Endodermal cell (in vitro differentiated cells): ENCODE measurements around the gene ROS1. TPM values are rescaled to one million over a fixed set of nuclear protein-coding genes. Genes with fewer than 3 reads are reported as not detected.

Experiments used
- DNase-seq: peaks from one replicate; pipeline ENCODE4 v3.0.0-alpha.2; 2017
- H3K27ac ChIP-seq: 2 replicates; pipeline ENCODE4 v1.5.1; 2013; ENCODE audit warnings: mild to moderate bottlenecking, low read depth, low read length, moderate library complexity
- H3K27me3 ChIP-seq: 2 replicates; pipeline ENCODE4 v1.6.1; 2013; ENCODE audit warnings: mild to moderate bottlenecking, low read length, moderate library complexity; ENCODE audit not compliant: insufficient read depth, control insufficient read depth, poor library complexity, severe bottlenecking
- H3K36me3 ChIP-seq: 2 replicates; pipeline ENCODE4 v1.7.0; 2013; ENCODE audit warnings: mild to moderate bottlenecking, low read length, moderate library complexity; ENCODE audit not compliant: control insufficient read depth, insufficient read depth
- H3K4me1 ChIP-seq: one replicate; pipeline ENCODE4 v1.7.0; 2013; ENCODE audit warnings: low read length; ENCODE audit not compliant: control insufficient read depth, insufficient read depth
- H3K4me3 ChIP-seq: 2 replicates; pipeline ENCODE4 v1.5.1; 2013; ENCODE audit warnings: mild to moderate bottlenecking, low read length, moderate library complexity
- H3K9ac ChIP-seq: 2 replicates; pipeline ENCODE4 v1.6.1; 2013; ENCODE audit warnings: mild to moderate bottlenecking, low read length, moderate library complexity; ENCODE audit not compliant: poor library complexity, severe bottlenecking; ENCODE audit errors: extremely low read depth
- H3K9me3 ChIP-seq: 2 replicates; pipeline ENCODE4 v1.6.1; 2013; ENCODE audit warnings: mild to moderate bottlenecking, low read length, moderate library complexity; ENCODE audit not compliant: control insufficient read depth
- H3K27ac Mint-ChIP-seq: 2 replicates; pipeline ENCODE4 v1.8.0; 2020; ENCODE audit warnings: mixed read lengths
- H3K27me3 Mint-ChIP-seq: 2 replicates; pipeline ENCODE4 v1.8.0; 2021; ENCODE audit warnings: mild to moderate bottlenecking, mixed read lengths; ENCODE audit not compliant: insufficient read depth
- H3K36me3 Mint-ChIP-seq: 2 replicates; pipeline ENCODE4 v1.8.0; 2020; ENCODE audit warnings: low read depth, mixed read lengths
- H3K4me1 Mint-ChIP-seq: 2 replicates; pipeline ENCODE4 v1.8.0; 2020; ENCODE audit warnings: mixed read lengths
- H3K4me3 Mint-ChIP-seq: 2 replicates; pipeline ENCODE4 v1.8.0; 2020; ENCODE audit warnings: mild to moderate bottlenecking, moderate library complexity, mixed read lengths
- H3K9me3 Mint-ChIP-seq: 2 replicates; pipeline ENCODE4 v1.8.0; 2020; ENCODE audit warnings: mild to moderate bottlenecking, mixed read lengths
- WGBS, 2 experiments: methylation state at CpG; one replicate each; pipeline versions ENCODE4 v1.1.5 to v1.1.7; 2013; ENCODE audit warnings: missing lambda C conversion rate in 2 of 2, mixed read lengths in 1 of 2; ENCODE audit not compliant: insufficient coverage in 1 of 2, insufficient read length in 1 of 2; 5-methylcytosine and 5-hydroxymethylcytosine counted together
- total RNA-seq, 2 donors: library from RNA; stranded (reverse); fragmentation: NEBNext Ultra II Directional in 1 of 2; extraction: Animal tissue kit (Norgen Biotek cat#: 25700) in 1 of 2; gene quantifications; 2 replicates in 1 of 2; 3 replicates in 1 of 2; pipeline ENCODE4 v1.2.1, GENCODE V29; 2021
- TF ChIP-seq, protein P1 (sequence below): fragments of 200-600 bp; sonication (generic); conservative IDR thresholded peaks from 2 replicates; pipeline ENCODE4 v1.5.0; 2021; ENCODE audit warnings: antibody characterized with exemption, mild to moderate bottlenecking

Gene ROS1
- total RNA-seq, 2 donors from 2014 or later = not detected

GRCh38 chr6:117409420-117409819, 16.3 kb downstream of the ROS1 start:
- Histone ChIP-seq H3K36me3 (no peaks in the 10 kb centered on the region), H3K4me1 (no peaks in the 10 kb centered on the region), H3K9ac (no peak overlapping the region), H3K9me3 (no peaks in the 10 kb centered on the region), H3K4me3 (no peak overlapping the region), H3K27ac (no peak overlapping the region), H3K27me3 (no peaks in the 10 kb centered on the region)
- no peak for DNase-seq
- Mint-ChIP-seq H3K27me3 (no peaks in the 10 kb centered on the region), H3K4me1 (no peaks in the 10 kb centered on the region), H3K27ac (no peak overlapping the region), H3K36me3 (no peaks in the 10 kb centered on the region), H3K4me3 (no peak overlapping the region), H3K9me3 (no peaks in the 10 kb centered on the region)
- TF ChIP-seq, protein P1, sequence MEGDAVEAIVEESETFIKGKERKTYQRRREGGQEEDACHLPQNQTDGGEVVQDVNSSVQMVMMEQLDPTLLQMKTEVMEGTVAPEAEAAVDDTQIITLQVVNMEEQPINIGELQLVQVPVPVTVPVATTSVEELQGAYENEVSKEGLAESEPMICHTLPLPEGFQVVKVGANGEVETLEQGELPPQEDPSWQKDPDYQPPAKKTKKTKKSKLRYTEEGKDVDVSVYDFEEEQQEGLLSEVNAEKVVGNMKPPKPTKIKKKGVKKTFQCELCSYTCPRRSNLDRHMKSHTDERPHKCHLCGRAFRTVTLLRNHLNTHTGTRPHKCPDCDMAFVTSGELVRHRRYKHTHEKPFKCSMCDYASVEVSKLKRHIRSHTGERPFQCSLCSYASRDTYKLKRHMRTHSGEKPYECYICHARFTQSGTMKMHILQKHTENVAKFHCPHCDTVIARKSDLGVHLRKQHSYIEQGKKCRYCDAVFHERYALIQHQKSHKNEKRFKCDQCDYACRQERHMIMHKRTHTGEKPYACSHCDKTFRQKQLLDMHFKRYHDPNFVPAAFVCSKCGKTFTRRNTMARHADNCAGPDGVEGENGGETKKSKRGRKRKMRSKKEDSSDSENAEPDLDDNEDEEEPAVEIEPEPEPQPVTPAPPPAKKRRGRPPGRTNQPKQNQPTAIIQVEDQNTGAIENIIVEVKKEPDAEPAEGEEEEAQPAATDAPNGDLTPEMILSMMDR = no peak
- WGBS, 2 experiments = 85% methylated on average over 11 of the region's 11 CpGs

DNA sequence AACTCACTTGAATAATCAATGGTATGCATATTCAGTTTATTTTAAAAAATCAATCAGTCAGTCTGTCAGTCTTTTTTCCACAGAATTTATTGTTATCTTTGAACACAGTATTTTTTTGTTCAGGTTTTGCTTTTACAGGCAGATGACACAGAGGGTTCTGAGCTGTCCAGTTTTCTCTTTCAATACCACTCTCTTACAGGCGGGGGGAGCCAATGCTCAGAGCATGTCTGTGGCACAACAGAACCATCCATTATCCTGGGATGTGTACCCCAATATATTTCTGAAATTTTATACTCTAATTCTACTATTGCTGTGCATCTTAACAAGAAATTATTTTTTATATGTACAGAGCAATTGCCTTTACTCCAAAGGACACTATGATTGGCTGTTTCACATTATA, 21.2 kb downstream of the ROS1 start:
- Histone ChIP-seq H3K4me3 (no peak overlapping the region), H3K27ac (no peak overlapping the region), H3K36me3 (no peaks in the 10 kb centered on the region), H3K4me1 (no peaks in the 10 kb centered on the region), H3K9me3 (no peaks in the 10 kb centered on the region), H3K27me3 (no peaks in the 10 kb centered on the region), H3K9ac (no peak overlapping the region)
- TF ChIP-seq, protein P1 = peak; percentile 49
- Mint-ChIP-seq H3K27me3 (no peaks in the 10 kb centered on the region), H3K9me3 (no peaks in the 10 kb centered on the region), H3K27ac (no peak overlapping the region), H3K36me3 (no peaks in the 10 kb centered on the region), H3K4me3 (no peak overlapping the region), H3K4me1 (no peaks in the 10 kb centered on the region)
- DNase-seq = no peak
- 77% methylated on average over 1 of the region's 1 CpG; no CpG with 5 or more reads in 1 of the 2 experiments for WGBS, 2 experiments

DNA sequence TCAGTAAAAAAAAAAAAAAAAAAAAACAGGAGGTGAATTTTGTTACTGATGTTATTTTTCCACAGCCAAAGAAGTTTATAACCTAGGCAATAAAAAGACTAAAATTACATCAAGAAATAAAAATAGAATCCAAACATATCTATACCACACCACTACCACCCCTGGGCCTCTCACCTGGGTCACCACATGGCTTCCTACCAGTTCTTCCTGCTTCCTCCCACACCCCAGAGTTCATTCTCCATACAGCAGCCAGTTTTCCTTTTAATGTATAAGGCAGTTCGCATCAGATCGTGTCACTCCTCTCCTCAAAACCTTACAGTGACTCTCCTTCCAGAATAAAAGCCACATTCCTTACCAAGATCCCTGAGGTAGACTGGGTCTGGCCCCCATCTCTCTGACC, 23.9 kb downstream of the ROS1 start:
- H3K36me3 ChIP-seq = no peaks in the 10 kb centered on the region
- no peak overlapping the region for H3K4me3 ChIP-seq
- no peak overlapping the region for H3K27ac Mint-ChIP-seq
- no peaks in the 10 kb centered on the region for H3K4me1 ChIP-seq
- no peaks in the 10 kb centered on the region for H3K4me1 Mint-ChIP-seq
- 85 to 89% methylated on average over 2 of the region's 2 CpGs for WGBS, 2 experiments
- no peak overlapping the region for H3K9ac ChIP-seq
- DNase-seq = no peak
- no peaks in the 10 kb centered on the region for H3K9me3 Mint-ChIP-seq
- H3K4me3 Mint-ChIP-seq = no peak overlapping the region
- TF ChIP-seq, protein P1 = no peak
- H3K27ac ChIP-seq = no peak overlapping the region
- H3K9me3 ChIP-seq = no peaks in the 10 kb centered on the region
- no peaks in the 10 kb centered on the region for H3K27me3 Mint-ChIP-seq
- H3K27me3 ChIP-seq = no peaks in the 10 kb centered on the region
- no peaks in the 10 kb centered on the region for H3K36me3 Mint-ChIP-seq
